GM13976 (cell line): ENCODE results near the gene HSPBAP1.
"Not testable (repeated sequence)": the region's sequence is repeated elsewhere in the genome, so short reads cannot be mapped to it uniquely, and the experiment has no call there.

Experiments
- DNase-seq: peaks from one replicate; pipeline ENCODE4 v3.0.0; 2012; ENCODE audit warnings: low spot score
- in situ Hi-C: fragments of 300-500 bp; cut with MboI; formaldehyde crosslinking; loops from one replicate; pipeline ENCODE4 v1.12.0; 2022; ENCODE audit warnings: low sequenced_read_pairs, mixed read lengths, inconsistent platforms; ENCODE audit not compliant: unreplicated experiment
- TF ChIP-seq, protein P1 (sequence below): IDR thresholded peaks from 2 replicates; pipeline ENCODE4 v1.5.1; 2012; ENCODE audit warnings: borderline replicate concordance, mild to moderate bottlenecking; ENCODE audit not compliant: insufficient read depth; ENCODE audit errors: extremely low read depth, missing control alignments, control extremely low read depth

The HSPBAP1 gene

DNA sequence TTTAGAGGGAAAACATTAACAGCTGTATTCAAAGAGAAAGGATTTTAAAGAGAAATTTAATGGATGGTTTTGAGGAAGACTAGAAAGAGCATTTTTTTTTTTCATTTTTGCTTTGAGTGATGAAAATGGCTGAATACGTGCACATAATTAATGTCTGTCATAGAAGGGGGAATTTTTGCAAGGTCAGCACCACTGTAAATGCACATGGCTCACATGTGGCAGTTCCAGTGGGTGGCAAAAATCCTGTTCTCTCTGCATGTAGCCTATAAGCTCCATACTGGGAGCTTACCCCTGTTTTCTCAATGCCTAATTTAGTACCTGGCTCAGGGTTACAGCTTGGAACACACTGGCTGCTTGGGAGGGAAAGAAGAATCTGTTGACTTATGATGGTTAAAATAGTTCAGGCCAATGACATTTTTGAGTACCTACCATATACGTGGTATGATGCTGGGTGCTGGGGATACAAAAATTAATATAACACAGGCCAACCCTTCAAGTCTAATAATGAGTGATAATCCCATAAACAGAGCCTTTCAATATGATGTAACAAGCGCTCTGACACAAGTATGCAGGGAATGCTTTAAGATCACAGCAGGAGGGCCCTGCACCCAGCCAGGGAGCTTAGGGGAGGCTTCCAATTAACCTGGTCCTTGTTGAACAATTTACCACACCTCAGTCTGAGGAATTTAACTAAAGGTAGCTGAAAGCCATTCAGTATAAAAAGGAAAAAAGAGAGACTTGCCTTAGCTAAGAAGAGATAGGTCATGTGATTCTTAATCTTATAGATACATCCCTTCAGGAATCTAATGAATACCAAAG, 33.0 kb downstream of the HSPBAP1 start:
- in situ Hi-C loops = no loop called here
- TF ChIP-seq, protein P1, sequence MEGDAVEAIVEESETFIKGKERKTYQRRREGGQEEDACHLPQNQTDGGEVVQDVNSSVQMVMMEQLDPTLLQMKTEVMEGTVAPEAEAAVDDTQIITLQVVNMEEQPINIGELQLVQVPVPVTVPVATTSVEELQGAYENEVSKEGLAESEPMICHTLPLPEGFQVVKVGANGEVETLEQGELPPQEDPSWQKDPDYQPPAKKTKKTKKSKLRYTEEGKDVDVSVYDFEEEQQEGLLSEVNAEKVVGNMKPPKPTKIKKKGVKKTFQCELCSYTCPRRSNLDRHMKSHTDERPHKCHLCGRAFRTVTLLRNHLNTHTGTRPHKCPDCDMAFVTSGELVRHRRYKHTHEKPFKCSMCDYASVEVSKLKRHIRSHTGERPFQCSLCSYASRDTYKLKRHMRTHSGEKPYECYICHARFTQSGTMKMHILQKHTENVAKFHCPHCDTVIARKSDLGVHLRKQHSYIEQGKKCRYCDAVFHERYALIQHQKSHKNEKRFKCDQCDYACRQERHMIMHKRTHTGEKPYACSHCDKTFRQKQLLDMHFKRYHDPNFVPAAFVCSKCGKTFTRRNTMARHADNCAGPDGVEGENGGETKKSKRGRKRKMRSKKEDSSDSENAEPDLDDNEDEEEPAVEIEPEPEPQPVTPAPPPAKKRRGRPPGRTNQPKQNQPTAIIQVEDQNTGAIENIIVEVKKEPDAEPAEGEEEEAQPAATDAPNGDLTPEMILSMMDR = no peak
- no peak for DNase-seq

DNA sequence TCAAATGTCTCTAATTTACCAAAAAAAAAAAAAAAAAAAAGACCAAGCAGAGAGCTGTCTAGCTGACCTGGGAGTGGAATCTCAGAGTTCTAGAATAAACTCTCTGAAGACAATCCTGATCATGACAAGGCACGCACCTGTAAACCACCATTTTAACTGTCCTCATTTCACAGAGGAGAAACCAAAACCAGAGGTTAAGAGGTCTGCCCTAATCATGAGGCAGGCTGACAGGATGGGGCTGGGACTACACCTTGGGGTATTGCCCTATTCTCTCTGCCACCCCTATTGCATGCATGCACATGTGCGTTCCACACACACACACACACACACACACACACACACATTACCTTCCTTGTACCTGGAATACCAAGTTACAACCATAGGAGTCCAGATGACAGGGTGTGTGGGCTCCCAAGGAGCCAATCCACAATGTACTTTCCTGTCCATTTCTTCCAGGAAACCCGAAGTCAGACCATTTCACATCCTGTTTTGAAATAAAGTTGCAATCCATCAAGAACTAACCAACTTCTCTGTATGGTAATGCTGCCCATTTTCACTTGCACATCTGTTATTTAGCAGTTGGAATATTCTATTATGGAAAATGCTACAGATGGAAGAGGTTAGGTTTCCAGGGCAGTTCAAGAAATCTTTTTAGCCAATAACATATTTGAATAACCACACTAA, 34.6 kb downstream of the HSPBAP1 start:
- in situ Hi-C loops = no loop called here
- no peak for DNase-seq
- TF ChIP-seq, protein P1 = no peak

DNA sequence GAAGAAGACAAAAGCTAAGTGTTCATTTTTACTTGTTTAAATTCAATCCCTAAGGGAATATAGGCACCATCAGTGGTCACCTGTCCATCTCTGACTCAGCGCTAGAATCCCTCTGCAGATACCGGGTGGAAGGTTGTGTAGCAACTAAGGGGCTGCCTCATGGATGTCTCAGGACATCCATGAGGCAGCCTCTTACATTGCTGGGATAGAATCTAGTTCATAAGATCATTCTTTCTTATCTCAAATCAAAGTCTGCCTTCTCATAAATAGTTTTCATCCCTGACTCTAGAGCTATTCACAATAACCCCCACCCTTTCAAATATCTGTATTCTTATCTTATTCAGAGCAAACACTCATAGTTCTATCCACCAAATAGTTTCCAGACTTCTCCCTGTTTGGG, 38.1 kb downstream of the HSPBAP1 start:
- in situ Hi-C loops = no loop called here
- DNase-seq = no peak
- TF ChIP-seq, protein P1 = no peak

DNA sequence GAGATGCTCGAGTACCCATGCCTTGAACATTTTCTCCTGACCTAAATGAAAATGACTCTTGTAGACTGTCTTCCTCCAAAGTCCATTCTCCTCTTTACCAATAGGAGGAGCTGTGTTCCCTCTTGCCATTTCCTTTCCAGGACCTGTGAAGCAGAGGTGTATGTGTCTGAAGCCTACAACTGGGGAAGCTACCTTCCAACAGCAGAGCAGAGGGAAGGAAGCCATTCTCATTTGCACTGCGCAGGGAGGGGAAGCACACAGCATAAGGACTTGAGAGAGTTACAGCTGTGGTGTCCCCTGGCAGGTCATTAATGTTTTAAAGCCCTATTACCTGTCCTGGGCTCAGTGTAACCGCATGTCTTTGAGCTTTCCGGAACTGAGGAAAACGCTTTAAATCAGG, 38.7 kb downstream of the HSPBAP1 start:
- DNase-seq = peak; percentile 54
- TF ChIP-seq, protein P1 = peak; percentile 59
- in situ Hi-C loops = no loop called here

DNA sequence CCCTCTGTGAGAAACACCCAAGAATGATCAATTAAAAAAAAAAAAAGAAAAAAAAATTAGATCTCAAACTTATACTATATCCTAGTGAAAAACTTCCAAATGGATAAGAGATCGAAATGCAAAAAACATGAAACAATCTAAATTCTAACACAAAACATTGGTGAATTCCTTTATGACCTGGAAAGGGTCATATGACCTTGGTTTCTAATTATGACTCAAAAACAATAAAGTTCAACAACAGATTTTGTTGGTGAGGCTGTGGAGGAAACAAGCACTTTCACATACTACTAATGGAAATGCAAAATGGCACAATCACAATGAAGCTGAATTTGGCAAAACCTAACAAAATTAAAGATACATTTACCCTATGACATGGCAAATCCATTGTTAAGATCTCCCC, 45.3 kb downstream of the HSPBAP1 start:
- in situ Hi-C loops = no loop called here
- TF ChIP-seq, protein P1 = no peak
- DNase-seq = no peak

DNA sequence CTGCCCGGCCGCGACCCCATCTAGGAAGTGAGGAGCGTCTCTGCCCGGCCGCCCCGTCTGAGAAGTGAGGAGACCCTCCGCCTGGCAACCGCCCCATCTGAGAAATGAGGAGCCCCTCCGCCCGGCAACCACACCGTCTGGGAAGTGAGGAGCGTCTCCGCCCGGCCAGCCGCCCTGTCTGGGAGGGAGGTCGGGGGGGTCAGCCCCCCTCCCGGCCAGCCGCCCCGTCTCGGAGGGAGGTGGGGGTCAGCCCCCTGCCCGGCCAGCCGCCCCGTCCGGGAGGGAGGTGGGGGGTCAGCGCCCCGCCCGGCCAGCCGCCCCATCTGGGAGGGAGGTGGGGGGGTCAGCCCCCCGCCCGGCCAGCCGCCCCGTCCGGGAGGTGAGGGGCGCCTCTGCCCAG, 46.3 kb downstream of the HSPBAP1 start:
- in situ Hi-C loops, DNase-seq: not testable (repeated sequence)

DNA sequence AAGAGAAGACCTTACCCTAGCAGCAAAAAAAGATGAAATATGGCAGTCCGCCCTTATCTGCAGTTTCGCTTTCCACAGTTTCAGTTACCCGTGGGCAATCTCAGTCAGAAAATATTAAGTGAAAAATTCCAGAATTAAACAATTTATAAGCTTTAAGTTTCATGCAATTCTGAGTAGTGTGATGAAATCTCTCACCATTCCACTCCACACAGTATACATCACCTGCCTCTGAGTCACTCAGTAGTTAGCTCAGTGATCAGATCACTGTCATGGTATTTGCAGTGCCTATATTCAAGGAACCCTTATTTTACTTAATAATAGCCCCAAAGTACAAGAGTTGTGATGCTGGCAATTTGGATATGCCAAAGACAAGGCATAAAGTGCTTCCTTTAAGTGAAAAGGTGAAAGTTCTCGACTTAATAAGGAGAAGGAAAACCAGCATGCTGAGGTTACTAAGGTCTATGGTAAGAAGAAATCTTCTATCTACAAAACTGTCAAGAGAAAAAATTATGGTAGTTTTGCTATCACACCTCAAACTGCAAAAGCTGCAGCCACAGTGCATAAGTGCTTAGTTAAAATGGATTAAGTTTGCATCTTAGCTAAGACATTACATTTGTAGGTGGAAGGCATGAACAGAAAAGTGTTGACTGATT, 48.1 kb downstream of the HSPBAP1 start:
- in situ Hi-C loops = no loop called here
- TF ChIP-seq, protein P1 = no peak
- DNase-seq = no peak
